ENCODE measurements around the gene GNAS-AS1. TPM values are rescaled to one million over a fixed set of nuclear protein-coding genes. Genes with fewer than 3 reads are reported as not detected.

The GNAS-AS1 gene
- total RNA-seq, 1 donor from 2014 or later = 1.5 TPM

- Mint-ChIP-seq H3K9me3 (ENCODE audit: unreplicated experiment) (no peaks in the 10 kb centered on the region), H3K27ac (ENCODE audit: unreplicated experiment) (no peak overlapping the region), H3K27me3 (ENCODE audit: unreplicated experiment) (peaks cover 31% of the 10 kb centered on the region), H3K4me1 (ENCODE audit: unreplicated experiment) (no peaks in the 10 kb centered on the region), H3K4me3 (ENCODE audit: unreplicated experiment) (no peak overlapping the region), H3K36me3 (ENCODE audit: unreplicated experiment) (no peaks in the 10 kb centered on the region)
- no peak for DNase-seq (ENCODE audit: extremely low spot score, unreplicated experiment)
- TF ChIP-seq, protein P1, sequence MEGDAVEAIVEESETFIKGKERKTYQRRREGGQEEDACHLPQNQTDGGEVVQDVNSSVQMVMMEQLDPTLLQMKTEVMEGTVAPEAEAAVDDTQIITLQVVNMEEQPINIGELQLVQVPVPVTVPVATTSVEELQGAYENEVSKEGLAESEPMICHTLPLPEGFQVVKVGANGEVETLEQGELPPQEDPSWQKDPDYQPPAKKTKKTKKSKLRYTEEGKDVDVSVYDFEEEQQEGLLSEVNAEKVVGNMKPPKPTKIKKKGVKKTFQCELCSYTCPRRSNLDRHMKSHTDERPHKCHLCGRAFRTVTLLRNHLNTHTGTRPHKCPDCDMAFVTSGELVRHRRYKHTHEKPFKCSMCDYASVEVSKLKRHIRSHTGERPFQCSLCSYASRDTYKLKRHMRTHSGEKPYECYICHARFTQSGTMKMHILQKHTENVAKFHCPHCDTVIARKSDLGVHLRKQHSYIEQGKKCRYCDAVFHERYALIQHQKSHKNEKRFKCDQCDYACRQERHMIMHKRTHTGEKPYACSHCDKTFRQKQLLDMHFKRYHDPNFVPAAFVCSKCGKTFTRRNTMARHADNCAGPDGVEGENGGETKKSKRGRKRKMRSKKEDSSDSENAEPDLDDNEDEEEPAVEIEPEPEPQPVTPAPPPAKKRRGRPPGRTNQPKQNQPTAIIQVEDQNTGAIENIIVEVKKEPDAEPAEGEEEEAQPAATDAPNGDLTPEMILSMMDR (IDR thresholded peaks at IDR 0.05) = no peak
Measured at GRCh38 chr20:58791286-58791685, 59.4 kb downstream of the GNAS-AS1 start.

- H3K36me3 Mint-ChIP-seq (ENCODE audit: unreplicated experiment) = no peaks in the 10 kb centered on the region
- TF ChIP-seq, protein P1 (IDR thresholded peaks at IDR 0.05) = no peak
- H3K9me3 Mint-ChIP-seq (ENCODE audit: unreplicated experiment) = no peaks in the 10 kb centered on the region
- H3K27me3 Mint-ChIP-seq (ENCODE audit: unreplicated experiment) = peaks cover 27% of the 10 kb centered on the region
- H3K4me3 Mint-ChIP-seq (ENCODE audit: unreplicated experiment) = no peak overlapping the region
- no peaks in the 10 kb centered on the region for H3K4me1 Mint-ChIP-seq (ENCODE audit: unreplicated experiment)
- no peak for DNase-seq (ENCODE audit: extremely low spot score, unreplicated experiment)
- H3K27ac Mint-ChIP-seq (ENCODE audit: unreplicated experiment) = no peak overlapping the region
Measured at GRCh38 chr20:58790454-58790853, 60.2 kb downstream of the GNAS-AS1 start.

DNA sequence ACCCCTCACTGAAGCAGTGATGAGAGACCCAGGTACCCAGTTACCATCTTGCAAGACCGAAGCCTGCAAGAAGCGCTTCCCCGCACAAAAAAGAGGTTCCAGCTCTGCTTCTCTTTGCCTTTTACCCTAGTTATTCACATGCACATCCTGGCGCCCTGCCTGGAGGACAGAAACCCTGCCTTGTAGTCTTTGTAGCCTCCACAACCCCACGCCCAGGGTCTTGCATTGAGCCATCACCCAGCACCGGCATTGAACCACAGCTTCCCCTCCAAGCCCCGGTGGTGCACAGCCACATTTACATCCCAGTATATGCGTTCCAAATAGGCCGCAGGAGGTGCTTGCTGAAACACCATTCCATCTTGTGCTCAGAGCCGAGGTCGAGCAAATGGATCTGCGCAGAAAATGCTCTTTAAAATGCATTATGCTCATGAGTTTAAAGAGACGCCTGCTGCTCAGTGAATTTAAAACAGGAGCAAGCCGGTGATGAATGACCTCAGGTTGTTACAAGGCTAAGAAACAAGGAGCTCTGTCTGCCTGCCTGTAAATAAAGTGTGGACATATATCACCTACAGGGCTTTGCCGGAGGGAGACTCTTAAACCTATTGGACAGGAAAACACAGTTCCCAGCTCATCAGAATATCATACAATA lies 61.7 kb downstream of the GNAS-AS1 start:
- H3K36me3 Mint-ChIP-seq (ENCODE audit: unreplicated experiment) = no peaks in the 10 kb centered on the region
- no peak overlapping the region for H3K4me3 Mint-ChIP-seq (ENCODE audit: unreplicated experiment)
- no peaks in the 10 kb centered on the region for H3K4me1 Mint-ChIP-seq (ENCODE audit: unreplicated experiment)
- peaks cover 41% of the 10 kb centered on the region for H3K27me3 Mint-ChIP-seq (ENCODE audit: unreplicated experiment)
- no peak overlapping the region for H3K27ac Mint-ChIP-seq (ENCODE audit: unreplicated experiment)
- no peak for DNase-seq (ENCODE audit: extremely low spot score, unreplicated experiment)
- H3K9me3 Mint-ChIP-seq (ENCODE audit: unreplicated experiment) = no peaks in the 10 kb centered on the region
- TF ChIP-seq, protein P1 (IDR thresholded peaks at IDR 0.05) = no peak

DNA sequence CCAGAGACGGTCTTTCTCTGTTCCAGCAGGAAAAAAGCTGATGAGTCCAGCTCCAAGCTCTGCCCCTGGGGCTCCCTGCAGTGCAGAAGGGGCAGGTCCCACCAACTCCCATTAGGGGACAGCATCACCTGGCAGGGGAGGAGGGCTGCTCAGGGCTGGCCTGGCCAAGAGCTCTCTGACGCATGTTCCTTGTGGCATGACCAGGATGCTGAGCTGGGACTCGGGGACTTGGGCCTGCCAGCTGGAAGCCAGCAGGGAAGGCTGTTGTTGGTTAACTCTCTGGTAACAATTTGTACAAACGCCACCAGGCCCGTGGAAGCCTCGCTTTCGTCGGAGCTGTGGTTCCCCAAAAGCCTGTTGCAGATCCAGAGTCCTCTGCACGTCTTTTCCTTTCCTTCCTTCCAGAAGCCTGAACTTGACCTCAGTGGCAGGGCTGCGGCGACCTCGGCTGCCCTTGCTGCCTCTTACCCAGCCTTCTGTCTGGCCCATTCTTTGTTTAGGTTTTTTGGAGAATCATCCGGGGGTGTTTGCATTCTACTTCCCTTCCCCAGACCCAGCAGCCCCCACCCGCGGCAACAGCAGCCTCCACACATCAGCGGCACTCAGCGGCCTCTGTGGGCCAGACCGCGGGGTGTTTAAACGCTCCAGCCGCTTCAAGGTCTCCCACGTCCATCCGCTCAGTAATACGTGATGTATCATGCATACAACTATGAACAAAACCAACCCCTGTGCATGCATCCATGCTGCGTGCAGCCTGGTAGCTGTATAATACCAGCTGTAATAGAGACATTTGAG lies 63.3 kb downstream of the GNAS-AS1 start:
- H3K27me3 Mint-ChIP-seq (ENCODE audit: unreplicated experiment) = peaks cover 56% of the 10 kb centered on the region

More for the DNA sequence above, 63.3 kb downstream of the GNAS-AS1 start:
- Mint-ChIP-seq H3K4me3 (ENCODE audit: unreplicated experiment) (no peak overlapping the region), H3K36me3 (ENCODE audit: unreplicated experiment) (no peaks in the 10 kb centered on the region), H3K4me1 (ENCODE audit: unreplicated experiment) (no peaks in the 10 kb centered on the region), H3K27ac (ENCODE audit: unreplicated experiment) (no peak overlapping the region), H3K9me3 (ENCODE audit: unreplicated experiment) (no peaks in the 10 kb centered on the region)
- TF ChIP-seq, protein P1 (IDR thresholded peaks at IDR 0.05) = no peak
- no peak for DNase-seq (ENCODE audit: extremely low spot score, unreplicated experiment)

All from osteocyte (in vitro differentiated cells).